ENCODE measurements around the gene GRHL3.

GRHL3 gene

DNA sequence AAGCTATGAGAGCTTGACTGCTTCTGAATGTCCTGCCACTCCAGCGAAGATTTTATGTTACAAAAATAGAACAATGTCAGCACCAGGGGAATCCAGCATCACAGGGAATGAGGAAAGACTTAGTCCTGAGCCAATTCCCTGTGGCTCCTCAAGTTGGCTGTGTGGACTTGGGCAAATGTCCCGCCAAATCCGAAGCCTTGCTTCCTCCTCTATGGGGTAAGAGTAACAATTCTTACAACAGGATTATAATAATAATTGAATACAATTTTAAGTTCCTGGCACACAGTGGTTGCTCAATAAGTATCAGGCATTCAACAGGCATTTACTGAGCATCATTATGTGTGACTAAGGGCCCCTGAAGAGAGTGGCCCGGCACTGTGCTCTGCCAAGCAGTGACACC, 50.0 kb downstream of the GRHL3 start:
- no peak overlapping the region for H2AFZ ChIP-seq
- no peaks in the 10 kb centered on the region for H3K4me1 ChIP-seq
- H3K4me2 ChIP-seq (ENCODE audit: low read length), result no peak overlapping the region
- no peaks in the 10 kb centered on the region for H3K9me3 ChIP-seq (ENCODE audit: control insufficient read depth, low read length)
- H3K79me2 ChIP-seq, result no peaks in the 10 kb centered on the region
- H3K36me3 ChIP-seq (ENCODE audit: control insufficient read depth, insufficient read depth, low read length), result no peaks in the 10 kb centered on the region
- H3K4me3 ChIP-seq (ENCODE audit: low read depth, low read length), result no peak overlapping the region
- no peak overlapping the region for H3K9ac ChIP-seq
- H3K27me3 ChIP-seq (ENCODE audit: control insufficient read depth, insufficient read depth, low read length), result no peaks in the 10 kb centered on the region
- H3K27ac ChIP-seq, result no peak overlapping the region
- TF ChIP-seq, protein P1, sequence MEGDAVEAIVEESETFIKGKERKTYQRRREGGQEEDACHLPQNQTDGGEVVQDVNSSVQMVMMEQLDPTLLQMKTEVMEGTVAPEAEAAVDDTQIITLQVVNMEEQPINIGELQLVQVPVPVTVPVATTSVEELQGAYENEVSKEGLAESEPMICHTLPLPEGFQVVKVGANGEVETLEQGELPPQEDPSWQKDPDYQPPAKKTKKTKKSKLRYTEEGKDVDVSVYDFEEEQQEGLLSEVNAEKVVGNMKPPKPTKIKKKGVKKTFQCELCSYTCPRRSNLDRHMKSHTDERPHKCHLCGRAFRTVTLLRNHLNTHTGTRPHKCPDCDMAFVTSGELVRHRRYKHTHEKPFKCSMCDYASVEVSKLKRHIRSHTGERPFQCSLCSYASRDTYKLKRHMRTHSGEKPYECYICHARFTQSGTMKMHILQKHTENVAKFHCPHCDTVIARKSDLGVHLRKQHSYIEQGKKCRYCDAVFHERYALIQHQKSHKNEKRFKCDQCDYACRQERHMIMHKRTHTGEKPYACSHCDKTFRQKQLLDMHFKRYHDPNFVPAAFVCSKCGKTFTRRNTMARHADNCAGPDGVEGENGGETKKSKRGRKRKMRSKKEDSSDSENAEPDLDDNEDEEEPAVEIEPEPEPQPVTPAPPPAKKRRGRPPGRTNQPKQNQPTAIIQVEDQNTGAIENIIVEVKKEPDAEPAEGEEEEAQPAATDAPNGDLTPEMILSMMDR (IDR thresholded peaks at IDR 0.05), result no peak

DNA sequence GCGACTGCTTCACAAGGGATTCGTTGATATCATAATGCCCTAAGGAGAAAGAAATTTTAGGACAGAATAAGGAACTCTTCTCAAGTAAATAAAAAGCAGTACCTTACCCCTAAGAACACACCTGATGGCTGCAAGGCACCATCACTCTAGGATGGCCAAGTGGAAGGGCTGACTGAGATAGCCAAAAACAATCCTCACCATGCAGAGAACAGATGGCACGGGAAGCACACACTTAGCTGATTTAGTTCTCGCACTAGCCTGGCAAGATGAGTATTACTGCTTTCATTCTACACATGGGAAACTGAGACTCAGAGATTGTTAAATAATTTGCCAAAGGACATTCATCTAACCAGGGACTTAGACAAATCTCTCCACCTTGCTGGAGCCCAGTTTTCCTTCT, 50.6 kb downstream of the GRHL3 start:
- Histone ChIP-seq H3K27ac (no peak overlapping the region), H3K36me3 (ENCODE audit: control insufficient read depth, insufficient read depth, low read length) (no peaks in the 10 kb centered on the region)
- TF ChIP-seq, protein P1 (IDR thresholded peaks at IDR 0.05), result no peak

DNA sequence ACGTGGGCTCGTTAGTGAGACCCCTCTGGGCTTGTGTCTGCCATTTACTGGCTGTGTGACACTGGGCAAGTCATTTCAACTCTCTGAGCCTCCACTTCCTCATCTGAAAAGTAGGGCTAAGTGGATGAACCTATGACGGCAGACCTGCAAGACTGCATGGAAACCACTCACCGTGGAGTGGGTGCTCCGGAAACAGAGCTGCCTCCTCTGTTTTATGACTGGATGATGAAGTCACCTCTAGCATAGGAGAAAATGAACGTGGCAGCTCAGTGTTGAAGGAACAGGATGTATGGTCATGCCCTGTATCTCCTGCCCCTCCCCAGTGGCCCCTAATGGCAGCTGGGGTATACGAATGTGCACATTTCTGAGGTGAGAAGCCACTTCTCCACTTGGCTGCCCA, 53.9 kb downstream of the GRHL3 start:
- no peak overlapping the region for H3K4me3 ChIP-seq (ENCODE audit: low read depth, low read length)
- no peak overlapping the region for H3K9ac ChIP-seq
- H3K4me2 ChIP-seq (ENCODE audit: low read length), result no peak overlapping the region
- TF ChIP-seq, protein P1 (IDR thresholded peaks at IDR 0.05), result no peak
- no peaks in the 10 kb centered on the region for H3K4me1 ChIP-seq
- H3K36me3 ChIP-seq (ENCODE audit: control insufficient read depth, insufficient read depth, low read length), result no peaks in the 10 kb centered on the region
- H3K27me3 ChIP-seq (ENCODE audit: control insufficient read depth, insufficient read depth, low read length), result no peaks in the 10 kb centered on the region
- no peaks in the 10 kb centered on the region for H3K79me2 ChIP-seq
- no peak overlapping the region for H3K27ac ChIP-seq
- no peaks in the 10 kb centered on the region for H3K9me3 ChIP-seq (ENCODE audit: control insufficient read depth, low read length)
- no peak overlapping the region for H2AFZ ChIP-seq

More for the DNA sequence above, 50.6 kb downstream of the GRHL3 start:
- Histone ChIP-seq H2AFZ (no peak overlapping the region), H3K9ac (no peak overlapping the region), H3K4me2 (ENCODE audit: low read length) (no peak overlapping the region), H3K27me3 (ENCODE audit: control insufficient read depth, insufficient read depth, low read length) (no peaks in the 10 kb centered on the region), H3K4me1 (no peaks in the 10 kb centered on the region), H3K4me3 (ENCODE audit: low read depth, low read length) (no peak overlapping the region), H3K9me3 (ENCODE audit: control insufficient read depth, low read length) (no peaks in the 10 kb centered on the region), H3K79me2 (no peaks in the 10 kb centered on the region)

DNA sequence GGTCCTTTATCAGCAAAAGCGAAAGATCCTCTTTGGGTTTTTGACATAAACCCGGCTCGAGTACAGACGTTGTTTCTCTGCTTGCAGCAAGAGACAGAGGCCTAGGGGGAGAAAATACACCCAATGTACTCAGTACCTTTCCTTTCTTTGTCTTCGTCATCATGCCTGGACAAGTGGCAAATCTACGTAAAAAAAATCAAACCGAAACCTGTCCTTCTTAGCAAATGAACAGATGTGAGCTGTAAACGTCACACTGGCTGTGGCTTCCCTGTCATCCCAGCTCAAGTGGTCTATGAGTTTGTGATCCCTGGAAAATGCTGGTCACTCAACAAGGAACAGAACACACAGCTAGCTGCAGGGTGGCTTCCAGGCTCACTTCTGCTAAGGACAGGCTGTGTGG, 54.6 kb downstream of the GRHL3 start:
- Histone ChIP-seq H3K36me3 (ENCODE audit: control insufficient read depth, insufficient read depth, low read length) (no peaks in the 10 kb centered on the region), H3K79me2 (no peaks in the 10 kb centered on the region), H3K4me3 (ENCODE audit: low read depth, low read length) (no peak overlapping the region), H2AFZ (no peak overlapping the region), H3K4me2 (ENCODE audit: low read length) (no peak overlapping the region), H3K27ac (no peak overlapping the region), H3K27me3 (ENCODE audit: control insufficient read depth, insufficient read depth, low read length) (no peaks in the 10 kb centered on the region), H3K9ac (no peak overlapping the region), H3K4me1 (no peaks in the 10 kb centered on the region), H3K9me3 (ENCODE audit: control insufficient read depth, low read length) (no peaks in the 10 kb centered on the region)
- TF ChIP-seq, protein P1 (IDR thresholded peaks at IDR 0.05), result no peak

DNA sequence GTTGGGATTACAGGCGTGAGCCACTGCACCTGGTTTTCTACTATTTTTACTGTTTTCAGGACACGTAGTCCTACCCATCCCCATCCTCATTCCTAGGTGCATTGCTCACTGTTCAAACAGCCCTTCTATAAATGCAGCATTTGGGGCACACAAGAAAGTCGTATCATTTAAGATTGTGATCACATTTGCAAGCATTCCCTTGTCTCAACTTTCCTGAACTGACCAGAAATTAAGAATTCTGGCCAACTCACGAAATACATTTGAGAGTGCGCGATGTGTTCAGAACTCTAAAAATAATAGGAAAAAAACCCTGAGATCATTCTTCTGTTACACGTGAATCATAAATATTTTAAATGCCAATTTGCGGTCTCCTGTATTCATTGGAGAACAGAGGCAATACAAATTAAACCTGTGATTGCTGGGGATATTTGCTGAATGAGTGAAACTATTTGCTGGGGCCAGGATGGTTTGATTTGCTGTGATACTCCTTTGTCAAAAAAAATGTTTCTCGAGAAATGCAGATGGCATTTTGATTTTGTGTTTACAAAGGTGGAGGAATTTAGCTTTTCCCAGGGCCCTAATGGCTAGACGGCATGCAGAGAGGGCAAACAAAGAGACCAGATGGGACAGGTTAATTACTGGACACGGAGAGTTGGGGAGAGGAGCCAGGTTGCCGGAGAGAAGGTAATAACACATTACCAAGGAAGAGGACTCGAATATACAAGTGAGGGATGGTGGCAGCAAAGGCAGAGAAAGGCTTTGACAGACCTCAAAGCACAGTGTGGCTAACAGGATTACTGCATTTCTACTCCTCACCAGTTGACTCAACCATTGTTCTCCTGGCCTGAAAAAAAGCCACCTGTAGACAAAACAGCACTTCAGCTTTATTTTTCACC, 56.0 kb downstream of the GRHL3 start:
- Histone ChIP-seq H3K9ac (no peak overlapping the region), H3K4me3 (ENCODE audit: low read depth, low read length) (no peak overlapping the region), H3K9me3 (ENCODE audit: control insufficient read depth, low read length) (no peaks in the 10 kb centered on the region), H3K4me1 (no peaks in the 10 kb centered on the region), H3K36me3 (ENCODE audit: control insufficient read depth, insufficient read depth, low read length) (no peaks in the 10 kb centered on the region), H3K27me3 (ENCODE audit: control insufficient read depth, insufficient read depth, low read length) (no peaks in the 10 kb centered on the region), H2AFZ (no peak overlapping the region), H3K79me2 (no peaks in the 10 kb centered on the region), H3K4me2 (ENCODE audit: low read length) (no peak overlapping the region), H3K27ac (no peak overlapping the region)
- TF ChIP-seq, protein P1 (IDR thresholded peaks at IDR 0.05), result no peak
